Measurements from ENCODE around the gene KRTAP10-3.
"Not testable (repeated sequence)": the region's sequence is repeated elsewhere in the genome, so short reads cannot be mapped to it uniquely, and the experiment has no call there.

The KRTAP10-3 gene

GRCh38 chr21:44567481-44568171 lies 9.0 kb upstream of the KRTAP10-3 start:
- H3K4me3 ChIP-seq (ENCODE audit: low read depth, low read length) = no peak overlapping the region
- DNase-seq (ENCODE audit: low read depth) = no peak
- no peak for TF ChIP-seq CTCF (IDR thresholded peaks at IDR 0.05; ENCODE audit: control insufficient read depth, extremely low read depth, insufficient read depth)

- no peak for TF ChIP-seq CTCF (IDR thresholded peaks at IDR 0.05; ENCODE audit: control insufficient read depth, extremely low read depth, insufficient read depth)
- no peak overlapping the region for H3K4me3 ChIP-seq (ENCODE audit: low read depth, low read length)
- no peak for DNase-seq (ENCODE audit: low read depth)
Measured at GRCh38 chr21:44566403-44566802, 7.8 kb upstream of the KRTAP10-3 start.

- no peak for TF ChIP-seq CTCF (IDR thresholded peaks at IDR 0.05; ENCODE audit: control insufficient read depth, extremely low read depth, insufficient read depth)
- no peak overlapping the region for H3K4me3 ChIP-seq (ENCODE audit: low read depth, low read length)
- no peak for DNase-seq (ENCODE audit: low read depth)
Measured at GRCh38 chr21:44564886-44565598, 6.4 kb upstream of the KRTAP10-3 start.

- no peak overlapping the region for H3K4me3 ChIP-seq (ENCODE audit: low read depth, low read length)
- DNase-seq (ENCODE audit: low read depth) = no peak
Measured at GRCh38 chr21:44564099-44564498, 5.5 kb upstream of the KRTAP10-3 start.

GRCh38 chr21:44558329-44558675 lies 293 bp downstream of the KRTAP10-3 start:
- DNase-seq (ENCODE audit: low read depth); H3K4me3 ChIP-seq (ENCODE audit: low read depth, low read length): not testable (repeated sequence)

More at GRCh38 chr21:44564099-44564498, 5.5 kb upstream of the KRTAP10-3 start:
- TF ChIP-seq CTCF (IDR thresholded peaks at IDR 0.05; ENCODE audit: control insufficient read depth, extremely low read depth, insufficient read depth) = no peak

- DNase-seq (ENCODE audit: low read depth) = no peak
Measured at GRCh38 chr21:44557491-44558328, 885 bp downstream of the KRTAP10-3 start.

More at GRCh38 chr21:44557491-44558328, 885 bp downstream of the KRTAP10-3 start:
- no peak overlapping the region for H3K4me3 ChIP-seq (ENCODE audit: low read depth, low read length)
- no peak for TF ChIP-seq CTCF (IDR thresholded peaks at IDR 0.05; ENCODE audit: control insufficient read depth, extremely low read depth, insufficient read depth)
